ENCODE data around the gene SNX1.

The SNX1 gene

DNA sequence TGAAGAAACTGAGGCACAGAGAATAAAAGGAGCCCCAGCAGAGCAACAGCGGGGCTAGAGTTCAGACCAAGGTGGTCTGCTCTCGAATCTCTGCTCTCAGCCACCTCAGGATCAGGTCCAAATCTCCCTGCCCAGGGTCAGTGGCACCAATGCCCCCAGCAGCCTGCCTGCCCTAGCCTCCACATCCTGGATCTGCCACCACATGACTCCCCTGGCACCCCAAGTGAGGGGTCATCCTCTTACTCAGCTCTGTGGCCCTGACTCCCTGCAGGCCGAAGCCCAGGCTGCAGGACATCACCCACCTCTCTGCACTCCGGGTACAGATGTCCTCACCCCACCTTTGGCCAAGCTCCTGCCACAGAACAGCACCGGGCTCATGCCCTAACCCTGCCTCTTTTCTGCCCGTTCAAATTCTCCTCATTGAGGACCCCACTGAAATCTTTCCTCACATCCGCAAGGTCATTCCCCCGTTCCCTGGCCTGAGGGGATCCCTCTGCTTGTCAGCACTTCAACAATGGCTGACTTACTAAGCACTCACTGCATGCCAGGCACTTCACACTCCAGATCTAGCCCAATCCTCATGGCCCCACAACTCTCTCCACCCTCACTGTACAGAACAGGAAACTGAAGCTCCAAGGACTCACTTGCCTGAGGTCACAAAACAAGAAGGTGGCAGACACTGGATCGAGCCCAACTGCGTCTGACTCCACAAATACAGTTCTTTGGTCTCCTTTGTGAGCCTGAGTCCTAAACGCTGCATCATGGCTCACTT is 62.8 kb downstream of the SNX1 start:
- Histone ChIP-seq H3K9me3 (ENCODE audit: low read length) (no peaks in the 10 kb centered on the region), H3K36me3 (ENCODE audit: insufficient read depth, low read length) (peaks cover 51% of the 10 kb centered on the region), H3K4me3 (ENCODE audit: low read length) (no peak overlapping the region), H2AFZ (ENCODE audit: low read depth, low read length) (no peak overlapping the region), H3K27me3 (ENCODE audit: insufficient read depth, low read length) (no peaks in the 10 kb centered on the region), H3K4me1 (ENCODE audit: insufficient read depth, low read length) (peaks cover 10% of the 10 kb centered on the region)

DNA sequence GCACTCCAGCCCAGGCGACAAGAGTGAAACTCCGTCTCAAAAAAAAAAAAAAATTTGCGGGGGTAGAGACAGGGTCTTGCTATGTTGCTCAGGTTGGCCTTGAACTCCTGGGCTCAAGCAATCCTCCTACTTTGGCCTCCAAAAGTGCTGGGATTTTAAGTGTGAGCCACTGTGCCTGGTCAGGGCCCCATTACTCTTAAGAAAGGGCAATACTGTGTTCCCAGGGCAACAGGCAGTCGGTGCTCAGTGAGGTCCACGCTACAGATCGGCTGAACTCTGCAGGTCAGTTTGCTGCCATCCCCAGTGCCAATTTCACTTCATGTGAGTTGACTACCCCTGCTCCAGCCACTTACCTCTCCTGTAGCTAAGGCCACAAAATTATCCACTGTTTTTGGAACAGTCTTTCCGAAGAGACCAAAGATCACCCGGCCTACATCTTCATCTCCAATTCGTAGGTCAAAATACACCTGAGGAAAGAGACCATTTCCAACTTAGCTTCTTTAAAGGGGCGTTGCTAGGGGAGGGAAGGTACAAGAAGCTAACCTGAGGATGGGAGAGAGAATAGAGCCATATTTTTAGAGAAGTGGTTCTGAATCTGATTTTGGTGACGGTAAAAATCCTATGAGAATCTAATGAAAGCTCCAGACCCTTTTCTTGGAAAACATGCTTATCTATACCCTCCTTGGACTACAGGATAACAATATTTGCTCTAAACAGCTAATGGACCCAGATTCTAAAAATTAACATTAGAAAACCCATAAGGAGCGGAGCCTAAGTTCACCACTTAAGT is 66.1 kb downstream of the SNX1 start:
- Histone ChIP-seq H2AFZ (ENCODE audit: low read depth, low read length) (no peak overlapping the region), H3K36me3 (ENCODE audit: insufficient read depth, low read length) (peaks cover 34% of the 10 kb centered on the region), H3K4me1 (ENCODE audit: insufficient read depth, low read length) (peaks cover 17% of the 10 kb centered on the region), H3K27me3 (ENCODE audit: insufficient read depth, low read length) (no peaks in the 10 kb centered on the region), H3K9me3 (ENCODE audit: low read length) (no peaks in the 10 kb centered on the region), H3K4me3 (ENCODE audit: low read length) (peak overlapping the region; percentile 99)

DNA sequence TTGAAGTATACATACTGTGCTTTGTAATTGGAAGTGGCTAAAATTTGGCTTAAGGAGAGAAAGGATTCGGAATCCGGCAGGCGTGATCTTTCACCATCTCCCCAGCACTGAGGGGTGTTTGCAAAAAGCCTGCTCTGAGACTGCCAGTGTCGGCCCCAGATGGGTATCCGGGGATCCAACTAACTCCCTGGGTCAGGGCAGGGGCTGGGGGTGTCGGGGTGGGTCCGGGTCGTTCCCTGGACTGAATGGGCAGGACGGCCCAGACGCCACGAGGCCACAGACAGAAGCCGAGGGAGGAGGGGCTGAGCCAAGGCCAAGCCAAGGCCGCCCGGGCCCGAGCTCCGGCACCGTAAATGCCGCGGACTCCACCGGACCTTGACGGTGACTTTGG is 66.7 kb downstream of the SNX1 start:
- Histone ChIP-seq H3K4me3 (ENCODE audit: low read length) (peak overlapping the region; percentile 99), H2AFZ (ENCODE audit: low read depth, low read length) (no peak overlapping the region), H3K27me3 (ENCODE audit: insufficient read depth, low read length) (no peaks in the 10 kb centered on the region), H3K9me3 (ENCODE audit: low read length) (no peaks in the 10 kb centered on the region), H3K4me1 (ENCODE audit: insufficient read depth, low read length) (peaks cover 17% of the 10 kb centered on the region), H3K36me3 (ENCODE audit: insufficient read depth, low read length) (peaks cover 28% of the 10 kb centered on the region)

DNA sequence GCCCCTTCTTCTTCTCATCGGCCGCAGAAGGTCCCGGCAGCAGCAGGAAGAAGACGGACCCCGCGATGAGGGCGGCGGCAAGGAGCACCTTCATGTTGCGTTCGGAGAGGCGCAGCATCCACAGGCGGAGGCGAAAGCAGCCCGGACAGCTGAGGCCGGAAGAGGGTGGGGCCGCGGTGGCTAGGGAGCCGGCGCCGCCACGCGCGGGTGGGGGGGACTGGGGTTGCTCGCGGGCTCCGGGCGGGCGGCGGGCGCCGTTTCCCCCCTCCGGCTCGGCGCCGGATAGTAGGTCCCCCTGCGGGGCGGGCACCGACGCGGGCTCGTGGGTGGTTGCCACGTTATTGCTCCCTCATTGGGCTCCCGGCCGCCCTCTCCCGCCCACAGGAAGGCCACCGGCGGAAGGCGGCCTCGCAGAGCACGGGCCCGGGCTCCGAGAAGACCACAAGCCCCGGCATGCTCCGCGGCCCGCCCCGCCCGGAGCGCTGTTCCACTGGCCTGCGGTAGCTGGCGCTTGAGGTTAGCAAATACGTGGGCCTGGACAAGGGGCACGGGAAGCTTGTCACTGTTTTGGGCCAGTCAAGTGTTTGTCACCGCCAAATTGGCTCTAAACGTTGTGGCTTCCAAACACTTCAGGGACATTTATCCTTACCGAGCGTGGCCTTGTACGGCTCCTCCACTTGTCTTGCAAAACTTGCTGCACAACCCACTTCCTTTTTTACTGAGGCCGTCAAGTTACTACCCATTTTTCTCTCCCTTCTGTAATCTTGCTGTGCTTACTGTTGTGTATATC is 67.3 kb downstream of the SNX1 start, which contains the start of gene PPIB:
TSS of gene PPIB (minus strand) at position 154 of the 790 bp plus-strand sequence. CDS start at position 118, 36 bp downstream.
- H3K4me1 ChIP-seq (ENCODE audit: insufficient read depth, low read length): peaks cover 17% of the 10 kb centered on the region
- H3K9me3 ChIP-seq (ENCODE audit: low read length): no peaks in the 10 kb centered on the region
- no peaks in the 10 kb centered on the region for H3K27me3 ChIP-seq (ENCODE audit: insufficient read depth, low read length)
- peak within 1 kb of the TSS; percentile 99 for H3K4me3 ChIP-seq (ENCODE audit: low read length)
- peaks cover 22% of the 10 kb centered on the region for H3K36me3 ChIP-seq (ENCODE audit: insufficient read depth, low read length)
- H2AFZ ChIP-seq (ENCODE audit: low read depth, low read length): peak within 1 kb of the TSS; percentile 85

DNA sequence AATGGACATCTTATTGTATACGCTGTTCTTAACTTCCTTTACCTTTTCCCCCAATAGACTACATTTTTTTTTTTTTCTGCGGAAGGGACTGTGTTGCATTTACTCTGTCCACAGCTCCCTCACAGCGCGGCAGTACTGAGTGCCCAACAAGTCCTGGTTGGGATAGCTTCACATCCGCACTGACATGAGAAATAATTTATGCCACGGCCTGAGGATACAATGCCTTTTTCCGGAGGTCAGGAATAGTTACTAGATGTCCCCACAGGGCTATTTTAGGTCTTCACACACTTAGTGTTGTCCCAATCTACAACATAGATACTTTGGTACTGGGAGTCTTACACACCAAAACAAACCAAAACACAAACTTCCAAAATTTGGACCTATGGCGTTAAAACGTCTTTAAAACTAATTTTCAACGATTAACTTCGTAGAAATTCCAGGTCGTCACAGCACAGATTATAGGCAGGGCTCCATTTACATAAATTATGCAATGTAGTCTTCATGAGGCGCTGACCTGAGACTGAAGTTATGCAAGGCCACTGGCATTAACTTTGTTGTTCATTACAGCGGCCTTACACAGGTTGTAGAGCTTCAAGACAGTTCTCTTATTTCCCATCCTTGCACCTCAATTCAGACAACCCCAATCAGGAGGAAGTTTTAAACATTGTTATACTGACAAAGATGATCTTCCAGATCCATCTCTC is 68.0 kb downstream of the SNX1 start:
- Histone ChIP-seq H3K4me3 (ENCODE audit: low read length) (peak overlapping the region; percentile 99), H3K36me3 (ENCODE audit: insufficient read depth, low read length) (peaks cover 15% of the 10 kb centered on the region), H2AFZ (ENCODE audit: low read depth, low read length) (peak overlapping the region; percentile 85), H3K9me3 (ENCODE audit: low read length) (no peaks in the 10 kb centered on the region), H3K27me3 (ENCODE audit: insufficient read depth, low read length) (no peaks in the 10 kb centered on the region), H3K4me1 (ENCODE audit: insufficient read depth, low read length) (peaks cover 17% of the 10 kb centered on the region)

- peaks cover 17% of the 10 kb centered on the region for H3K4me1 ChIP-seq (ENCODE audit: insufficient read depth, low read length)
- H2AFZ ChIP-seq (ENCODE audit: low read depth, low read length): no peak overlapping the region
- no peaks in the 10 kb centered on the region for H3K9me3 ChIP-seq (ENCODE audit: low read length)
- no peaks in the 10 kb centered on the region for H3K27me3 ChIP-seq (ENCODE audit: insufficient read depth, low read length)
- no peak overlapping the region for H3K4me3 ChIP-seq (ENCODE audit: low read length)
- peaks cover 10% of the 10 kb centered on the region for H3K36me3 ChIP-seq (ENCODE audit: insufficient read depth, low read length)
Observed at GRCh38 chr15:64164436-64164835, 68.7 kb downstream of the SNX1 start.

DNA sequence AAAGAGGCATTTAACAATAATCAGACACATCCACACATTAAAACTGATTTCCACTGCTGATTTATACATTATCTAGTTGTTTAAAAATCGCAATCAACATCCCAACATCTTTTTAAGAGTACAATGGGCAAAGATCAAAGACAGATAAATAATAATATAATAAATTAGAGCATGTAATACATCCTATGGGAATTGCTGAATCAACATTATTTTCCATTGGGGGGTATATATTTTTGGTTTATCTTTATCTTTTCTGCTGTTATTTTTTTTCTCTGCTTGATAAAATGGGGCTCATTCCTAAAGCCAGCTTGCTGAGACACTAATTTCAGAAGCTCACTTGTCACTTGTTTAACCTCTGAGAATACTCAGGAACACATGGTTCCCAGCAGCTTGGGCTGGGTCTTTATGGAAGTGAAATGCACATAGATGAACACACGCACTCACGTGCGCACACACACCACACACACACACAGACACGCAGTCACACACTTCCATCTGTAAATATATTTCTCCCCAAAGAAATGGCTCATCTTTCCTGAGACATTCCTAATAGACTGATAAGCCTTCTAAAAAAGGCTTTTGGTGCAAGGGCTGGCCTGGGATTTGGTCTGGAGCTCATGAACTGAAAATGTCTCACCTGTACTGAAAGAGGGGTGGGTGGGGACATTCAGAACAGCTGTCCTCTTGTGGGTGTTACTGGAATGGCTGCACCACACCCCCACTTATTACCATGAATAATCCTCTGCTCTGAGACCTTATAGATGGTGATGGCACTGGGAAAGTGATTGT is 70.5 kb downstream of the SNX1 start:
- Histone ChIP-seq H3K9me3 (ENCODE audit: low read length) (no peaks in the 10 kb centered on the region), H3K4me3 (ENCODE audit: low read length) (no peak overlapping the region), H2AFZ (ENCODE audit: low read depth, low read length) (no peak overlapping the region), H3K27me3 (ENCODE audit: insufficient read depth, low read length) (no peaks in the 10 kb centered on the region), H3K36me3 (ENCODE audit: insufficient read depth, low read length) (peaks cover 15% of the 10 kb centered on the region), H3K4me1 (ENCODE audit: insufficient read depth, low read length) (peaks cover 17% of the 10 kb centered on the region)

DNA sequence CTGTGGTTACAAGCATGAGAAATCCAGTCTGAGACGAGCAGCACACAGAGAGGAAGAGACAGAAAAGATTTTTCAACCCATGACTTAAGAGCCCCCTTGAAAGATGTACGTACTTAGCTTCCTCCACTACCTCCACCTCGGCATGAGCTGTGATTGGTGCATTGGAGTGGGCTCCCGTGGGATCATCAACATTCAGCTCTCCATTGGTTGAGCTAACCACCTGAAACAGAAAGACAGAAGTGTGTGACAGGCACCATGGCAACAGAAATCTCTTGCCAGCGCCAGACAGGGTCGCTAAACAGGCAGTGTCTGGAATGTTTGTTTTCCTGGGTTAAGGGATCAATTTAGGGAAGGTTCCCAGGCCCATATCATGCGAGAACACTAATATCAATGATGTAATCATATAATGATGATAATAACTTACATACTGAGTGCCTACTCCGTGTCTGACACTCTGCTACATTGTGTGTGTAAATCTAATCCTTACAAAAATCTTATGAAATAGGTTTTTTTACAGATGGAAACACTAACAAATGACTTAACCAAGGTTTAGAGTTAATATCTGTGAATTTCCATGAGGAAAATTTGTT is 84.5 kb downstream of the SNX1 start:
- H3K9me3 ChIP-seq (ENCODE audit: low read length): no peaks in the 10 kb centered on the region
- H3K27me3 ChIP-seq (ENCODE audit: insufficient read depth, low read length): no peaks in the 10 kb centered on the region
- no peak overlapping the region for H2AFZ ChIP-seq (ENCODE audit: low read depth, low read length)
- H3K36me3 ChIP-seq (ENCODE audit: insufficient read depth, low read length): peaks cover 32% of the 10 kb centered on the region
- H3K4me3 ChIP-seq (ENCODE audit: low read length): no peak overlapping the region
- peaks cover 18% of the 10 kb centered on the region for H3K4me1 ChIP-seq (ENCODE audit: insufficient read depth, low read length)

DNA sequence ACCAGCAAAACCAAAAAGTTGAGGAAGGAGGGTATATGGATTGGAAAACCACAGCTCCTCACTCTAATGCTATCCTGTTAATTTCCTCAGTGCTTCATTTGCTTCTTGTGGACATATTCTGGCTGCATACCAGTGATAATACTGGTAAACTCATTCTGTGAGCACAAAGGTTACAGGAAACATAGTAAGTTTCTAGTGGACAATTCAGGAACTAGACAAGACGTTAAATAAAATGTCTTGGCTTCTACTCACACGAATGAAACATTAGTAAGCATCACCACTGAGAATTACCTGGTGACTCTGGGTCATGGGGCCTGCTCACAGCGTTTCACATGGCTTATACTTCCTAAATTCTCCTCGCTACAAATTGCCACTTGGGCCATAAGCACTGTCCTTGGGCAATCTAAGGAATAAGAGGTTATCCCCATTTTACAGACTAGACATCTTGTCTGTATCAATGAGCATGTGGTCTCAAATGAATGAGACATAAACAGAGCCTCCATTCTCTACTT is 87.1 kb downstream of the SNX1 start:
- peaks cover 18% of the 10 kb centered on the region for H3K4me1 ChIP-seq (ENCODE audit: insufficient read depth, low read length)
- H3K36me3 ChIP-seq (ENCODE audit: insufficient read depth, low read length): peaks cover 27% of the 10 kb centered on the region
- H2AFZ ChIP-seq (ENCODE audit: low read depth, low read length): no peak overlapping the region
- no peak overlapping the region for H3K4me3 ChIP-seq (ENCODE audit: low read length)
- no peaks in the 10 kb centered on the region for H3K27me3 ChIP-seq (ENCODE audit: insufficient read depth, low read length)
- no peaks in the 10 kb centered on the region for H3K9me3 ChIP-seq (ENCODE audit: low read length)

GRCh38 chr15:64185146-64185911 is 89.5 kb downstream of the SNX1 start:
- H3K36me3 ChIP-seq (ENCODE audit: insufficient read depth, low read length): peaks cover 26% of the 10 kb centered on the region
- no peaks in the 10 kb centered on the region for H3K9me3 ChIP-seq (ENCODE audit: low read length)
- H3K27me3 ChIP-seq (ENCODE audit: insufficient read depth, low read length): no peaks in the 10 kb centered on the region
- H3K4me1 ChIP-seq (ENCODE audit: insufficient read depth, low read length): peaks cover 7% of the 10 kb centered on the region
- no peak overlapping the region for H3K4me3 ChIP-seq (ENCODE audit: low read length)
- no peak overlapping the region for H2AFZ ChIP-seq (ENCODE audit: low read depth, low read length)
